H9 (cell line): Measurements from ENCODE around the gene PRRC2B. TPM values are rescaled to one million over a fixed set of nuclear protein-coding genes. Genes with fewer than 3 reads are reported as not detected.
A peak's percentile ranks its signal among the peaks of the same experiment; 100 is the strongest.

Source experiments
- DNase-seq: peaks from one replicate; pipeline ENCODE4 v3.0.0-alpha.2; 2017
- H2AFZ ChIP-seq: one replicate; pipeline ENCODE4 v1.6.1; 2013; ENCODE audit warnings: mild to moderate bottlenecking, low read length, control low read depth, moderate library complexity
- H2AK5ac ChIP-seq: 2 replicates; pipeline ENCODE4 v1.6.1; 2013; ENCODE audit warnings: low read length, control low read depth, mixed read lengths; ENCODE audit not compliant: insufficient read length
- H2BK120ac ChIP-seq: one replicate; pipeline ENCODE4 v1.6.1; 2013; ENCODE audit warnings: low read depth, mild to moderate bottlenecking, low read length, control low read depth, inconsistent platforms; ENCODE audit not compliant: poor library complexity, severe bottlenecking
- H2BK12ac ChIP-seq: 2 replicates; pipeline ENCODE4 v1.6.1; 2013; ENCODE audit warnings: low read length, control low read depth, mixed read lengths, low read depth; ENCODE audit not compliant: insufficient read length
- H2BK15ac ChIP-seq: 2 replicates; pipeline ENCODE4 v1.6.1; 2013; ENCODE audit warnings: low read depth, low read length, control low read depth
- H2BK20ac ChIP-seq: one replicate; pipeline ENCODE4 v1.6.1; 2013; ENCODE audit warnings: low read depth, mild to moderate bottlenecking, low read length, control low read depth, inconsistent platforms; ENCODE audit not compliant: poor library complexity, severe bottlenecking
- H2BK5ac ChIP-seq: 2 replicates; pipeline ENCODE4 v1.6.1; 2013; ENCODE audit warnings: low read length, control low read depth, mixed read lengths; ENCODE audit not compliant: insufficient read length
- H3K14ac ChIP-seq: 2 replicates; pipeline ENCODE4 v1.6.1; 2013; ENCODE audit warnings: low read length, control low read depth; ENCODE audit not compliant: insufficient read depth
- H3K18ac ChIP-seq: 2 replicates; pipeline ENCODE4 v1.6.1; 2013; ENCODE audit warnings: low read depth, mild to moderate bottlenecking, mixed read lengths, low read length, control low read depth; ENCODE audit not compliant: insufficient read length
- H3K23ac ChIP-seq: 2 replicates; pipeline ENCODE4 v1.6.1; 2013; ENCODE audit warnings: low read length, control low read depth, mixed read lengths, low read depth; ENCODE audit not compliant: insufficient read length
- H3K23me2 ChIP-seq: 2 replicates; pipeline ENCODE4 v1.6.1; 2013; ENCODE audit warnings: low read depth, mild to moderate bottlenecking, mixed read lengths, low read length, control low read depth; ENCODE audit not compliant: insufficient read length, poor library complexity, severe bottlenecking
- H3K27ac ChIP-seq: 2 replicates; pipeline ENCODE4 v1.5.1; 2013; ENCODE audit warnings: low read length, control low read depth, mixed read lengths, low read depth; ENCODE audit not compliant: insufficient read length
- H3K27me3 ChIP-seq: 2 replicates; pipeline ENCODE4 v1.6.1; 2013; ENCODE audit warnings: low read length, control low read depth, inconsistent platforms; ENCODE audit not compliant: insufficient read depth
- H3K4ac ChIP-seq: 2 replicates; pipeline ENCODE4 v1.6.1; 2013; ENCODE audit warnings: low read depth, mild to moderate bottlenecking, control low read depth, inconsistent platforms, low read length, moderate library complexity
- H3K4me1 ChIP-seq: 2 replicates; pipeline ENCODE4 v1.6.1; 2013; ENCODE audit warnings: low read length, control low read depth, inconsistent platforms; ENCODE audit not compliant: insufficient read depth
- H3K4me2 ChIP-seq: 2 replicates; pipeline ENCODE4 v1.6.1; 2013; ENCODE audit warnings: low read length, control low read depth, mixed read lengths; ENCODE audit not compliant: insufficient read length, insufficient read depth
- H3K56ac ChIP-seq: 2 replicates; pipeline ENCODE4 v1.6.1; 2013; ENCODE audit warnings: low read depth, mild to moderate bottlenecking, mixed read lengths, low read length, control low read depth; ENCODE audit not compliant: insufficient read length
- H3K79me1 ChIP-seq: 2 replicates; pipeline ENCODE4 v1.6.1; 2013; ENCODE audit warnings: low read depth, mild to moderate bottlenecking, moderate library complexity, low read length, control low read depth, inconsistent platforms; ENCODE audit not compliant: insufficient read depth, poor library complexity, severe bottlenecking
- H3K79me2 ChIP-seq: 2 replicates; pipeline ENCODE4 v1.6.1; 2013; ENCODE audit warnings: low read length, control low read depth, inconsistent platforms; ENCODE audit not compliant: insufficient read depth
- H3K9ac ChIP-seq: 2 replicates; pipeline ENCODE4 v1.6.1; 2013; ENCODE audit warnings: low read length, control low read depth, mixed read lengths; ENCODE audit not compliant: insufficient read length; ENCODE audit errors: extremely low read depth
- H3K9me3 ChIP-seq: one replicate; pipeline ENCODE4 v1.6.1; 2013; ENCODE audit warnings: low read depth, low read length, inconsistent platforms; ENCODE audit not compliant: control insufficient read depth
- H3T11ph ChIP-seq: one replicate; pipeline ENCODE4 v1.6.1; 2013; ENCODE audit warnings: mild to moderate bottlenecking, low read length, control low read depth, inconsistent platforms
- H4K20me1 ChIP-seq: one replicate; pipeline ENCODE4 v1.6.1; 2013; ENCODE audit not compliant: control insufficient read depth, insufficient read length, insufficient read depth
- H4K5ac ChIP-seq: 2 replicates; pipeline ENCODE4 v1.6.1; 2013; ENCODE audit warnings: low read depth, mild to moderate bottlenecking, mixed read lengths, low read length, control low read depth; ENCODE audit not compliant: insufficient read length
- H4K8ac ChIP-seq: replicated peaks from 2 replicates; pipeline ENCODE4 v1.6.1; 2013; ENCODE audit warnings: low read length, control low read depth, mixed read lengths, low read depth; ENCODE audit not compliant: insufficient read length
- H4K91ac ChIP-seq: 2 replicates; pipeline ENCODE4 v1.6.1; 2013; ENCODE audit warnings: low read depth, mild to moderate bottlenecking, moderate library complexity, mixed read lengths, low read length, control low read depth; ENCODE audit not compliant: insufficient read length
- H3K27ac Mint-ChIP-seq, 3 experiments: 2 replicates in 2 of 3; 3 replicates in 1 of 3; pipeline ENCODE4 v1.8.0; 2020 to 2021; ENCODE audit warnings: mixed read lengths in 3 of 3, mild to moderate bottlenecking in 1 of 3, moderate library complexity in 1 of 3
- H3K27me3 Mint-ChIP-seq: 2 replicates; pipeline ENCODE4 v1.8.0; 2021; ENCODE audit warnings: low read depth, mild to moderate bottlenecking, moderate library complexity, mixed read lengths
- H3K36me3 Mint-ChIP-seq, 3 experiments: 2 replicates in 2 of 3; 3 replicates in 1 of 3; pipeline ENCODE4 v1.8.0; 2020 to 2021; ENCODE audit warnings: low read depth in 3 of 3, mixed read lengths in 3 of 3; ENCODE audit not compliant: insufficient read depth in 1 of 3
- H3K4me1 Mint-ChIP-seq, 2 experiments: 2 replicates each; pipeline ENCODE4 v1.8.0; 2020; ENCODE audit warnings: mixed read lengths in 2 of 2
- H3K4me3 Mint-ChIP-seq, 2 experiments: 2 replicates in 1 of 2; 3 replicates in 1 of 2; pipeline ENCODE4 v1.8.0; 2020 to 2021; ENCODE audit warnings: mild to moderate bottlenecking in 2 of 2, mixed read lengths in 2 of 2, moderate library complexity in 1 of 2
- H3K9me3 Mint-ChIP-seq, 2 experiments: 2 replicates in 1 of 2; 3 replicates in 1 of 2; pipeline ENCODE4 v1.8.0; 2020; ENCODE audit warnings: mild to moderate bottlenecking in 2 of 2, mixed read lengths in 2 of 2, moderate library complexity in 1 of 2
- CTCF ChIP-seq: fragments of 200-600 bp; sonication (generic); conservative IDR thresholded peaks from 3 replicates; pipeline ENCODE4 v1.8.0; 2021; ENCODE audit warnings: antibody characterized with exemption, mild to moderate bottlenecking
- WGBS: extraction: QIAGEN DNeasy Blood & Tissue Kit; methylation state at CpG from one replicate; pipeline ENCODE4 v1.1.7; 2013; ENCODE audit warnings: missing lambda C conversion rate, low lambda C conversion rate, mixed read lengths; ENCODE audit not compliant: insufficient read length; ENCODE audit errors: extremely low coverage; 5-methylcytosine and 5-hydroxymethylcytosine counted together
- total RNA-seq: library from RNA; stranded (reverse); gene quantifications from 2 replicates; pipeline ENCODE4 v1.2.1, GENCODE V29; 2021

The PRRC2B gene
- total RNA-seq, 1 experiment from 2014 or later: 251 TPM

- Histone ChIP-seq H3K27me3 (no peaks in the 10 kb centered on the region), H3K9me3 (no peaks in the 10 kb centered on the region), H2BK120ac (no peak overlapping the region), H3K9ac (no peak overlapping the region), H3K23ac (no peak overlapping the region), H3K18ac (no peak overlapping the region), H3K4me2 (no peak overlapping the region), H3K4ac (no peak overlapping the region), H3K79me2 (no peaks in the 10 kb centered on the region), H2AK5ac (no peak overlapping the region), H4K8ac (no peak overlapping the region), H3T11ph (no peak overlapping the region), H4K5ac (no peak overlapping the region), H2BK20ac (no peak overlapping the region), H3K4me1 (no peaks in the 10 kb centered on the region), H3K27ac (no peak overlapping the region), H3K79me1 (no peaks in the 10 kb centered on the region), H2BK15ac (no peak overlapping the region), H2AFZ (no peak overlapping the region), H3K56ac (no peak overlapping the region), H2BK12ac (no peak overlapping the region), H2BK5ac (no peak overlapping the region), H4K91ac (no peak overlapping the region), H3K14ac (no peak overlapping the region), H4K20me1 (peaks cover 3% of the 10 kb centered on the region), H3K23me2 (no peaks in the 10 kb centered on the region)
- Mint-ChIP-seq H3K4me3 (no peak overlapping the region), H3K27ac (peak overlapping the region in 2 of 3 experiments; percentile 13 to 91; a peak in 3 of 7 replicates), H3K4me1 (no peaks in the 10 kb centered on the region), H3K9me3 (no peaks in the 10 kb centered on the region), H3K36me3 (peaks cover 87 to 100% (median 100%) of the 10 kb centered on the region in 3 experiments), H3K27me3 (peaks cover 1% of the 10 kb centered on the region; the same call in 1 of the 2 replicates)
- no peak for TF ChIP-seq CTCF
- no peak for DNase-seq
- no CpG with 5 or more reads among the region's 20 CpGs for WGBS
Measured at GRCh38 chr9:131491001-131491710, 97.3 kb downstream of the PRRC2B start.
